Hepatocyte (in vitro differentiated cells): ENCODE measurements around the gene TAS2R7. TPM values are rescaled to one million over a fixed set of nuclear protein-coding genes. Genes with fewer than 3 reads are reported as not detected.

Experiments used
- DNase-seq: peaks from one replicate; pipeline ENCODE4 v3.0.0-alpha.2; 2016; ENCODE audit warnings: low spot score
- H2AFZ ChIP-seq: fragments of 200-600 bp; sonication (generic); 2 replicates; pipeline ENCODE4 v1.6.0; 2016; ENCODE audit warnings: antibody characterized with exemption, mild to moderate bottlenecking
- H3K27ac ChIP-seq: fragments of 200-600 bp; sonication (generic); 2 replicates; pipeline ENCODE4 v1.5.1; 2016; ENCODE audit warnings: mild to moderate bottlenecking
- H3K27me3 ChIP-seq: fragments of 200-600 bp; sonication (generic); 2 replicates; pipeline ENCODE4 v1.6.1; 2016
- H3K36me3 ChIP-seq: fragments of 200-600 bp; sonication (generic); replicated peaks from 2 replicates; pipeline ENCODE4 v1.5.1; 2016; ENCODE audit warnings: low read depth; ENCODE audit not compliant: insufficient read depth
- H3K4me1 ChIP-seq: fragments of 200-600 bp; sonication (generic); 2 replicates; pipeline ENCODE4 v1.5.1; 2016; ENCODE audit warnings: mild to moderate bottlenecking, moderate library complexity; ENCODE audit not compliant: insufficient read depth
- H3K4me2 ChIP-seq: fragments of 200-600 bp; sonication (generic); 2 replicates; pipeline ENCODE4 v1.6.0; 2016
- H3K4me3 ChIP-seq: fragments of 200-600 bp; sonication (generic); 2 replicates; pipeline ENCODE4 v1.5.1; 2016; ENCODE audit warnings: mild to moderate bottlenecking
- H3K79me2 ChIP-seq: fragments of 200-600 bp; sonication (generic); 2 replicates; pipeline ENCODE4 v1.6.0; 2017; ENCODE audit warnings: mild to moderate bottlenecking
- H3K9me2 ChIP-seq: fragments of 200-600 bp; sonication (generic); replicated peaks from 2 replicates; pipeline ENCODE4 v1.6.0; 2017; ENCODE audit warnings: mild to moderate bottlenecking; ENCODE audit not compliant: insufficient read depth
- H3K9me3 ChIP-seq: fragments of 200-600 bp; sonication (generic); 2 replicates; pipeline ENCODE4 v1.5.1; 2016; ENCODE audit warnings: low read depth, mild to moderate bottlenecking
- H4K20me1 ChIP-seq: fragments of 200-600 bp; sonication (generic); 2 replicates; pipeline ENCODE4 v1.6.0; 2016; ENCODE audit warnings: mild to moderate bottlenecking; ENCODE audit not compliant: insufficient read depth, poor library complexity, severe bottlenecking
- CTCF ChIP-seq: fragments of 200-600 bp; sonication (generic); IDR thresholded peaks from 2 replicates; pipeline ENCODE4 v1.5.1; 2016; ENCODE audit warnings: antibody characterized with exemption, mild to moderate bottlenecking; ENCODE audit not compliant: poor library complexity
- EZH2 ChIP-seq: fragments of 200-600 bp; sonication (generic); IDR thresholded peaks from 2 replicates; pipeline ENCODE4 v1.6.1; 2016; ENCODE audit warnings: antibody characterized with exemption, mild to moderate bottlenecking, borderline replicate concordance
- EZH2phosphoT487 ChIP-seq: fragments of 200-600 bp; sonication (generic); IDR thresholded peaks from one replicate; pipeline ENCODE4 v1.6.1; 2018; ENCODE audit warnings: antibody characterized with exemption, mild to moderate bottlenecking, low read depth, moderate library complexity; ENCODE audit not compliant: unreplicated experiment, severe bottlenecking
- WGBS: methylation state at CpG from one replicate; pipeline ENCODE4 v1.1.6; 2016; ENCODE audit warnings: low lambda C conversion rate; ENCODE audit errors: missing lambda C conversion rate; 5-methylcytosine and 5-hydroxymethylcytosine counted together
- polyA plus RNA-seq: library from polyadenylated mRNA; unstranded; fragments of >200 nt; fragmentation: Nextera tagmentation; extraction: Ambion mirVana; gene quantifications from 2 replicates; pipeline ENCODE4 v1.2.1, GENCODE V29; 2016
- total RNA-seq: library from RNA; depleted of rRNA; stranded (reverse); fragments of >200 nt; gene quantifications from 2 replicates; pipeline ENCODE4 v1.2.3, GENCODE V29; 2014

Gene TAS2R7
- total and polyA plus RNA-seq, 2 experiments from 2014 or later: not detected

DNA sequence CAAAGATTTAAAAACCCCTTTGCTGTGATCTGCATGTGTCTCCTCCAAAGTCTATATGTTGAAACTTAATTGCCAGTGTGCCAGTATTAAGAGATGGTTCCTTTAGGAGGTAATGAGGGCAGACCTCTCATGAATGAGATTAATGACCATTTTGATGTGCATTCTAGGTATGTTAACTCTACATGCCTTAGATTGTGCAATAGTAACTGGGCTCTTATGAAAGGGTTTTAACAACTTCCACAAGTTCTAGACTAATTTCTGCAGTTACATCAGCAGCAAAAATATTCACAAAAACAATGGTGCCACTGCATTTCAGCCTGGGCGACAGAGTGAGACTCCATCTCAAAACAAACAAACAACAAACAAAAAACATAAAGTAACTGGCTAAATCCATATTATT, 27.6 kb upstream of the TAS2R7 start:
- Histone ChIP-seq H3K79me2 (no peaks in the 10 kb centered on the region), H3K9me2 (no peaks in the 10 kb centered on the region), H3K27me3 (no peaks in the 10 kb centered on the region), H2AFZ (no peak overlapping the region), H3K36me3 (no peaks in the 10 kb centered on the region), H4K20me1 (no peaks in the 10 kb centered on the region), H3K4me3 (no peak overlapping the region), H3K27ac (no peak overlapping the region), H3K4me2 (no peak overlapping the region), H3K9me3 (no peaks in the 10 kb centered on the region), H3K4me1 (no peaks in the 10 kb centered on the region)
- no peak for DNase-seq
- 97% methylated on average over 1 of the region's 1 CpG for whole genome bisulfite sequencing
- TF ChIP-seq EZH2: no peak
- TF ChIP-seq EZH2phosphoT487: no peak
- TF ChIP-seq CTCF: no peak

DNA sequence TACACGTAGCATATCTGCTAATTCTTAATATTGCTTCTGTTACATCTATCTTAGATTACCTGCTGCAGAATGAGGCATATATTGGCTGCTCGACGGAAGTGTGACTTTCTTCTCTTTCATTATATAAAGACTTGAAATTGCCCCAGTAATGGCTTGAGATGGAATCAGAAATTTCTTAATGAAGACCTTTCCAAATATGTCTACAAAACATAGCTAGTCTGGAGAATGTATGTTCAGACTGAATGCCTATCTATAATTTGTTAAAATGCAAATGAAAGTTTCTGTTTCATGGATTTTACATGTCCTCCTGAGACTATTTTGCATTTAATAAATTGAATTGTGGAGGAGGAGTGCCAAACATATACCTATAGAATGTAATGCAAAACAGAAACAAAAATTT, 23.8 kb upstream of the TAS2R7 start, which contains the start of gene TAS2R10:
TSS of gene TAS2R10 (minus strand) at position 101 of the 400 bp plus-strand sequence. CDS start at position 12, 89 bp downstream.
- 92% methylated on average over 3 of the region's 3 CpGs for WGBS
- no peaks in the 10 kb centered on the region for H3K36me3 ChIP-seq

GRCh38 chr12:10824957-10825356, 22.5 kb upstream of the TAS2R7 start:
- no peaks in the 10 kb centered on the region for H4K20me1 ChIP-seq
- TF ChIP-seq EZH2: no peak
- no peak for TF ChIP-seq EZH2phosphoT487
- no peak for TF ChIP-seq CTCF
- no peaks in the 10 kb centered on the region for H3K27me3 ChIP-seq
- 81% methylated on average over 3 of the region's 3 CpGs for whole genome bisulfite sequencing
- no peaks in the 10 kb centered on the region for H3K79me2 ChIP-seq
- no peak for DNase-seq
- H3K9me3 ChIP-seq: no peaks in the 10 kb centered on the region
- no peak overlapping the region for H3K4me2 ChIP-seq
- no peaks in the 10 kb centered on the region for H3K9me2 ChIP-seq
- no peak overlapping the region for H2AFZ ChIP-seq
- no peak overlapping the region for H3K27ac ChIP-seq
- H3K36me3 ChIP-seq: no peaks in the 10 kb centered on the region
- no peak overlapping the region for H3K4me3 ChIP-seq
- H3K4me1 ChIP-seq: no peaks in the 10 kb centered on the region

More for the DNA sequence above, 23.8 kb upstream of the TAS2R7 start, which contains the start of gene TAS2R10:
- no peak within 1 kb of the TSS for H3K4me3 ChIP-seq
- no peak for DNase-seq
- no peaks in the 10 kb centered on the region for H3K27me3 ChIP-seq
- no peaks in the 10 kb centered on the region for H3K79me2 ChIP-seq
- H3K9me3 ChIP-seq: no peaks in the 10 kb centered on the region
- no peak within 1 kb of the TSS for H2AFZ ChIP-seq
- no peak within 1 kb of the TSS for H3K27ac ChIP-seq
- H4K20me1 ChIP-seq: no peaks in the 10 kb centered on the region
- H3K9me2 ChIP-seq: no peaks in the 10 kb centered on the region
- no peaks in the 10 kb centered on the region for H3K4me1 ChIP-seq
- no peak within 1 kb of the TSS for H3K4me2 ChIP-seq
- TF ChIP-seq EZH2phosphoT487 (no peak), CTCF (no peak), EZH2 (no peak)
